Uterus (tissue), 2 donors: ENCODE results near the gene FDXR.

Experiments used
- CTCF ChIP-seq, 4 experiments: fragments of 200-600 bp in 2 of 4; fragments of 450-650 bp in 2 of 4; sonication (generic) in 2 of 4; IDR thresholded peaks; one replicate each; pipeline ENCODE4 v1.5.1; 2016 to 2019; ENCODE audit warnings: antibody characterized with exemption in 4 of 4, mild to moderate bottlenecking in 2 of 4, moderate library complexity in 1 of 4
- POLR2A ChIP-seq, 2 donors: fragments of 450-650 bp; IDR thresholded peaks; one replicate each; pipeline ENCODE4 v1.6.1; 2016; ENCODE audit warnings: antibody characterized with exemption in 2 of 2, mild to moderate bottlenecking in 1 of 2, moderate library complexity in 1 of 2

- TF ChIP-seq CTCF (IDR thresholded peaks at IDR 0.05) (no peak), POLR2A (IDR thresholded peaks at IDR 0.05) (no peak)
These were observed 45.0 kb downstream of the FDXR start for GRCh38 chr17:74827800-74828199.
